Posterior vena cava (tissue), 2 donors: ENCODE results near the gene DPP7. TPM values are rescaled to one million over a fixed set of nuclear protein-coding genes. Genes with fewer than 3 reads are reported as not detected.

Experiments used
- DNase-seq: peaks from one replicate; pipeline ENCODE4 v3.0.0-alpha.2; 2020; ENCODE audit warnings: low spot score
- intact Hi-C, 2 donors: fragments of 100-400 bp; cut with DNase I; formaldehyde crosslinking; loops; one replicate each; pipeline versions ENCODE4 v1.14.1 to v1.14.2; 2022 to 2023
- total RNA-seq, 2 donors: library from RNA; stranded (reverse); fragmentation: NEBNext Ultra II Directional; extraction: Animal tissue kit (Norgen Biotek cat#: 25700); gene quantifications; one replicate each; pipeline ENCODE4 v1.2.1, GENCODE V29; 2021
- donor health status: DM: yes; HTN: yes; CAD: no.
- donor health status: DM: yes; HTN: yes; CAD: no.

Gene DPP7
- total RNA-seq, 2 donors from 2014 or later = 108 to 128 TPM

DNA sequence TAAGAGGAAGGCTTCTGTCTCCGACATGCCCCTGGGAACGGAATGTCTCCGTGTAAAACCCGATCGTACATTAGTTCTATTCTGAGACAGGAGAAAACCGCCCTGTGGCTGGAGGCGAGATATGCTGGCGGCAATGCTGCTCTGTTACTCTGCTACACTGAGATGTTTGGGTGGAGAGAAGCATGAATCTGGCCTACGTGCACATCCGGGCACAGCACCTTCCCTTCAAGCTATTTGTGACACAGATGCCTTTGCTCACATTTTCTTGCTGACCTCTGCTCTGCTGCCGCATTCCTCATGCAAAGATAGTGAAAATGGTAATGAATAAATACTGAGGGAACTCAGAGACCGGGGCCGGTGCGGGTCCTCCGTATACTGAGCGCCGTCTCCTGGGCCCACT is 2.2 kb upstream of the DPP7 start:
- intact Hi-C loops = loop anchor here in 1 of 2 donors (5.0 to 10.0 kb wide), 2 partner anchors 111 to 288 kb away; partner anchors contain the start of genes CYSRT1 and RNF224
- DNase-seq = no peak

DNA sequence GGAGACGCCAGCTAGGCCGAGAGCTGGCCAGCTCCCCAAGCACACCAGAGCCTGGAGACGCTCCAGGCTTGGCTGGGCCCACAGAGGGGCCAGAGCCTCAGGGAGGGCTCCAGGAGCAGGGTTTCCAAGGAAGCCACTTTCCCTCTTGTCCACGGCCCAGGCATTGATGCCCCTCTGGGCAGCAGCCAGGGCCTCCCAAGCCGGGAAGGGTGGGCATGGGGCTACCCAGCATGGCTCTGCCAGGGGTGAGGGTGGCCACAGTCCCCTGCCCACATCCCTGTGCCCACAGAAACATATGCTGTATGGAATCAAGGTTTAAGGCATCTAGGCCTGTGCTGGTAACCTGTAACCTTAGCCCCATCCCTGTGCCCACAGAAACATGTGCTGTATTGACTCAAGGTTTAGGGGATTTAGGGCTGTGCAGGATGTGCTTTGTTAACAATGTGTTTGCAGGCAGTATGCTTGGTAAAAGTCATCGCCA is 1.5 kb upstream of the DPP7 start:
- peak; percentile 62 for DNase-seq
- intact Hi-C loops = loop anchor here in 1 of 2 donors (5.0 to 10.0 kb wide), 2 partner anchors 111 to 289 kb away; partner anchors contain the start of genes CYSRT1 and RNF224

DNA sequence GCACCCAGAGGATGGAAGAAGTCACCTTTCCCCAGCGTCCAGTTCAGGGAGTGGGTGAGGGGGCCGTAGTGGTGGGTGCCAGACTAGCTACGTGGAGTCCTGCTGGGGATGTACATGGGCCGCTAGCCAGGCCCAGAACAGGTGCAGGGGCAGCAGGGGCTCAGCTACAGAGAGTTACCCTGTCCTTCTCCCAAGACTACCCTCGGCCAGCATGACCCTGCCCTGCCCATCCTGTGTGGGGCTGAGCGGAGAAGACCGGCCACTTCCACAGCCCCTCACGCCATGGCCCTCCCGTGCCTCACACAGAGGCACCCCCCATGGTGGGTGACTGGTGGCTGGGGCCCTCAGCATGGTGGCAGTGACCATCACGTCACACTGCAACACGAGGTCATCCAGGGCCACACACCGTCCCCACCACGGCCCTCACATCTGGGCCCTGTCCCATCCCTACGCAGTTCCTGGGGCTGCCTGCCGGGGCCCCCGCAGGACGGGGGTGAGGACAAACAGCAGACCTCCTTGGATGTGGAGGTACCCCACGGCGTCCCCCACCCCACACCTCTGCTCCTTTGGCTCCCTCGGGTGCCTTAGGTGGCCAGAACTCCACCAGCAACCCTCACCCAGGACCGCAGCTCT is 977 bp upstream of the DPP7 start:
- DNase-seq = peak; percentile 78
- intact Hi-C loops = loop anchor here in 1 of 2 donors (5.0 to 10.0 kb wide), 2 partner anchors 112 to 289 kb away; partner anchors contain the start of genes CYSRT1 and RNF224

DNA sequence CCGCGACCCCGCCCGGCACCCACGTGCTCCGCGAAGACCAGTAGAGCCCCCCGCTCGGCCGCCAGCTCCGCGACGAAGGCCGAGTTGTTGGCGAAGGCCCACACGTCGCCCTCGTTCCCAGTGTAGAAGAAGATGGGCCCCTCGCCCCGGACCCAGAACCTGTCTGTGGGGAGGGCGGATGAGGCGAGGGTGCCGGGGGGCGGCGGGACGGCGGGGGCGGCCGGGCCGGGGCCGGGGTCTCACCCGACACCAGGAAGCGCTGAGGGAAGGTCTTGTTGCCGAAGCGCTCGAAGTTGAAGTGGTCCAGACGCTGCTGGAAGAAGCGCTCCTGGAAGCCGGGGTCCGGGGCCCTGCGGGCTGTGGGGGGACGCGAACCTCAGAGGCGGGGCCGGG is 317 bp downstream of the DPP7 start:
- intact Hi-C loops = loop anchor here in 1 of 2 donors (10.0 kb wide), 1 partner anchor 291 kb away; no protein-coding TSS in a partner anchor

GRCh38 chr9:137113385-137114159 is 961 bp downstream of the DPP7 start:
- DNase-seq = peak; percentile 68
- intact Hi-C loops = loop anchor here in 1 of 2 donors (10.0 kb wide), 1 partner anchor 291 kb away; no protein-coding TSS in a partner anchor

More for the DNA sequence above, 317 bp downstream of the DPP7 start:
- peak; percentile 80 for DNase-seq

- intact Hi-C loops = loop anchor here in 1 of 2 donors (10.0 kb wide), 1 partner anchor 292 kb away; no protein-coding TSS in a partner anchor
- no peak for DNase-seq
These were observed 1.8 kb downstream of the DPP7 start for GRCh38 chr9:137112564-137113384.

DNA sequence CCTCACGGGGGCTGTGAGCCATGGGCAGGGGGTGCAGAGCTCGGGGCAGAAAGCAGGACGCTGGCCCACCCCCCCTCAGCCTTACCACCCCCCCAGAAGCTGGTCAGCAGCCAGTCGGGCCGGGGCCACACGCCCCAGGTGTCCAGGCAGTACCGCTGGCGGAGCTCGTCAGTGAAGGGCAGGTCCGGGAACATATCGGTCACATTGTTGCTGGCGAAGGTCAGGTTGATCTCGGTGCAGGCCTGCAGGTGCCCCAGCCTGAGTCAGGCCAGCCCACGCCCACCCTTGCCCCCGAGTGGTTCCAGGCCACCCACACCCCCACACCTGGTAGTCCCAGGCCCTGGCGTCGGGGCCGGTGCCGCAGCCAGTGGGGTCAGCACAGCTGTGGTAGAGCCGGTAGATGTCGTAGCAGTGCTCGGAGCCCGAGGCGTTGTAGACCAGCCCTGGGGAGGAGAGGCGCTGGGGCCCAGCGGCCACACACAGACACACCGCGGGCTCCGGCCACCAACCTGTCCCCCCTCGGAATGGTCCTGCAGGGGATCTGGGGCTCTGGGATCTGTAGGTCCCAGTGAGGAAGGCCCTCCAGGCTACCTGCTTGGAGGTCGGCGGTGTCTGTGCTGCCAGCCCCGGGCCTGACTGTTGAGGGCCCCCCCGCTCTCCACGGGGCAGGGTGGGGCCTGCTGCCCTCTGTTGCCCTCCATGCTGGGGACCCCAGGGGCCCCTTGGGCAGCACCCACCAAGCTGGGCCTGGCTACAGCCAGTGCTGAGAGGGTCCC is 2.6 kb downstream of the DPP7 start:
- no peak for DNase-seq
- intact Hi-C loops = loop anchor here in 1 of 2 donors (10.0 kb wide), 1 partner anchor 293 kb away; no protein-coding TSS in a partner anchor

DNA sequence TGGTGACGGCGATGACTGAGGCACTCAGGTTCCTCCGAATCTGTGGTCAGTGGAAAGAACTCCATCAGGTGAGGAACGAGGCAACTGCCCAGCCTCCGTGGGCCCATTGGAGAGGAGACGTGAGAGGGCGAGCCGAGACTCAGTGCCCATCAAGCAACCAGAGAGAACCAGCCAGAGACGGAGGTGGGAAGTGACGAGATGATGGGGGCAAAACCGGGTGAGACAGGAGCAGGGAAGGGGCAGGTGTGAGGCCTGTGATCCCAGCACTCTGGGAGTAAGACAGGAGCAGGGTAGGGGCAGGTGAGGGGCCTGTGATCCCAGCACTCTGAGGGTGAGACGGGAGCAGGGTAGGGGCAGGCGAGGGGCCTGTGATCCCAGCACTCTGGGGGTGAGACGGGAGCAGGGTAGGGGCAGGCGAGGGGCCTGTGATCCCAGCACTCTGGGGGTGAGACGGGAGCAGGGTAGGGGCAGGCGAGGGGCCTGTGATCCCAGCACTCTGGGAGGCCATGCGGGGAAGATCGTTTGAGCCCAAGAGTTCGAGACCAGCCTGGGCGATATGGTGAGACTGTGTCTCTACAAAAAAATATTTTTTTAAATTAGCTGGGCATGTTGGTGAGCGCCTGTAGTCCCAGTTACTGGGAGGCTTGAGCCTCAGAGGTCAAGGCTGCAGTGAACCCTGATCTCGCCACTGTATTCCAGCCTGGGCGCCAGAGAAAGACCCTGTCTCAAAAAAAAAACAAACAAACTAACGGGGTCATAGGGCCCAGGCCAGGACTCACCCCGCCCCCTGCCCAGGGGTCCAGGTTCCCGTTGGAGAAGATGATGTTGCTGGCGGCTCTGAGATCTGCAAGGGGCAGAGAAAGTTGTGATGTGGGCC is 3.4 kb downstream of the DPP7 start:
- intact Hi-C loops = loop anchor here in 1 of 2 donors (10.0 kb wide), 1 partner anchor 294 kb away; no protein-coding TSS in a partner anchor
- DNase-seq = no peak

DNA sequence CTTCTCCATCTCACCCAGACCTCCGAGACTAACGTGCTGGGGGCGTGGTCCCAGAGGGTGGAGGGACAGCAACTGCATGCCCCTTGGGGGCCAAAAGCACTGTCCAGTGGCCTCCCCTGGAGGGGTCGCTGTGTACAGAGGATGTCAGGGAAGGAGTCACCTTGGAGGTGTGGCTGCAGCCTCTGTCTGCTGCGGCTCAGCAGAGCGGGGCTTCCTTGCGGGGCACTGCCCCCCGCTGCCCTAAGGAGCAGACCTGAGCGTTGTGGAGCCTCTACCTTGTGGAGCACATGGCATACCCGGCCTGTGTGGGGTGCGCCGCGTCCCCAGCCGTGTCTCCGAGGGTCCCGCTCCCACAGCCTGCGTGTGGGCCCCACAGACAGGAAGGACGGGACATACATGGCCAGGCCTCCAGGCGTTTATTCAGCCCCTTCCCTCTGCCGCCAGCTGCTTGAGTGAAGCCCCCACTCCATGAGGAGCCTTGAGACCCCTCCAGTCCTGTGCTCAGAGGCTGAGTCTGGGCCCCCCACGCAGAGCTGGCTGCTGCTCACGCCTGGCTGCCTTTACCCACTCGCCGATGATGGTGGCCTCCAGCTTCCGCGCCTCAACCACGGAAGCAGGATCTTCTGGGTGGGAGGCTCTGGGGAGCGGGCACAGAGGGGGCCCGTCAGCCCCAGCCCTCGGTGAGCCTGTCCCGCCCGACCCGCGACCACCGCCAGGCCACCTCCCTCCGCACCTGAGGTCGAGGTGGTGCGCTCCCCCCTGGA is 4.2 kb downstream of the DPP7 start:
- intact Hi-C loops = loop anchor here in 1 of 2 donors (10.0 kb wide), 1 partner anchor 294 kb away; no protein-coding TSS in a partner anchor

DNA sequence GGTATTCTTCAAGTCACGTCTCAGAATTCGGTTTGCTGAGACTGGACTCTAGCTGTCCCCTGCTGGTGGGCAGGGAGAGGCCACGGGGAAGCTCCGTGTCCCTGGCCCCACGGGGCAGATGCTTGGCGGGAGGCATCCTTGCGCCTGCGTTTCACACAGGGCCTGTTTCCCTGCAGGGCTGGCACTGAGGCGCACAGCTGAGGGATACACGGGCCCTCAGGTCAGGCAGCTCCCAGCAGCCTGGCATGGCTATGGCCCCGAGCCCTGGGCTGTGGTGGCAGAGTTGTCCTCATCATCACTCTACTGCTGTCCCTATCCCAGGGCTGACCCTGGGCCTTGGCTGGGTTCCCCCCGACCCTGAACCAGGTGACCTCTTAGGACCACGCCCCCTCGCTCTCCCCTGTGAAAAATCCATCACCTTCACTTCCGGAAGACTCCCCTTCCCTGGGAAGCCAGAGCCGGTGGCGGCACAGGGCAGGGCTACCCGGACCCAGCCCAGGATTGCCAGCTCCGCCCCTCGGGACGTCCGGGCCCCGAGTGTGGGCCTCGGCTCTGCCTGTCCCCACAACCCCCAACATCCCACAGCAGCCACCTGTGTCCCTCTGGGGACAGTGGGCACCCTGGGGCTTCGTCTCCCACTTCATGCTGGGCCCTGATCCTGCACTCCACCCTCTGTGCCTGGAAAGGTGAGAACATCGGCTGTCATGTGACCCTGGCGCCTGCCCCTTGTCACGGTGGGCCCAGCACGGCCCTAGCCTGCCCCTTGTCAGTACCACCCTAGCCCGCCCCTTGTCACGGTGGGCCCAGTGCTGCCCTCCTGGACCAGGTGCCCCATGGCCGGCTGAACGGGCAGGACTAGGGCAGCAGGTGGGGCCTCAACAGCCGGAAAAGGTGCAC is 5.0 kb downstream of the DPP7 start:
- intact Hi-C loops = loop anchor here in 1 of 2 donors (10.0 kb wide), 1 partner anchor 295 kb away; no protein-coding TSS in a partner anchor
- DNase-seq = peak; percentile 72

More for the DNA sequence above, 4.2 kb downstream of the DPP7 start:
- no peak for DNase-seq

DNA sequence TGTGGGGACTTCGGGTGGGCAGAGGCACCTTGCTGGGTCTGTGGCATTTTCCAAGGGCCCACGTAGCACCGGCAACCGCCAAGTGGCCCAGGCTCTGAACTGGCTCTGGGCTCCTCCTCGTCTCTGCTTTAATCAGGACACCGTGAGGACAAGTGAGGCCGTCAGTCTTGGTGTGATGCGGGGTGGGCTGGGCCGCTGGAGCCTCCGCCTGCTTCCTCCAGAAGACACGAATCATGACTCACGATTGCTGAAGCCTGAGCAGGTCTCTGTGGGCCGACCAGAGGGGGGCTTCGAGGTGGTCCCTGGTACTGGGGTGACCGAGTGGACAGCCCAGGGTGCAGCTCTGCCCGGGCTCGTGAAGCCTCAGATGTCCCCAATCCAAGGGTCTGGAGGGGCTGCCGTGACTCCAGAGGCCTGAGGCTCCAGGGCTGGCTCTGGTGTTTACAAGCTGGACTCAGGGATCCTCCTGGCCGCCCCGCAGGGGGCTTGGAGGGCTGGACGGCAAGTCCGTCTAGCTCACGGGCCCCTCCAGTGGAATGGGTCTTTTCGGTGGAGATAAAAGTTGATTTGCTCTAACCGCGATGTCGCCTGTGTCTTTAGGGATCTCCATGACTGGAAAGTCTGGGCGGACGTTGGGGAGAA is 5.8 kb downstream of the DPP7 start:
- intact Hi-C loops = no loop called here
- peak; percentile 67 for DNase-seq

DNA sequence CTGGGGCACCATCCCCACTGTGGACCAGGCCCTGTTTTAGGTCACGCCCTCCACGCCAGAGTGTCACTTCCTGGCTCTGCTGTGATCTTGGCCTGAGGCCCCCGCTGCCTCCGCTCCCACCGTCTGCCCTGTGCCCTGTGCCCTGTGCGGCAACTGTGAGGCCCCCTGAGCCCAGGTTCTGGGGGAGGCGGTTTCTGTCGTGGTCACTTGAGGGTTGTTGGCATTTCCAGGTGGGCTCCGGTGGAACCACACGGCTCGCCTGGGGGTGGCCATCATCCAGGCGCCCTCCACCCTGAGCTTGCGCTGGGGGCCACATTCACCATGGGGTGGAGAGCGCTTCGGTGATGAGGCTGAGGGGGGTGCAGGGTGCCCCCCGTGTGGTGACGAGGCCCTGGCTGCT is 6.6 kb downstream of the DPP7 start:
- intact Hi-C loops = no loop called here
- peak; percentile 80 for DNase-seq

DNA sequence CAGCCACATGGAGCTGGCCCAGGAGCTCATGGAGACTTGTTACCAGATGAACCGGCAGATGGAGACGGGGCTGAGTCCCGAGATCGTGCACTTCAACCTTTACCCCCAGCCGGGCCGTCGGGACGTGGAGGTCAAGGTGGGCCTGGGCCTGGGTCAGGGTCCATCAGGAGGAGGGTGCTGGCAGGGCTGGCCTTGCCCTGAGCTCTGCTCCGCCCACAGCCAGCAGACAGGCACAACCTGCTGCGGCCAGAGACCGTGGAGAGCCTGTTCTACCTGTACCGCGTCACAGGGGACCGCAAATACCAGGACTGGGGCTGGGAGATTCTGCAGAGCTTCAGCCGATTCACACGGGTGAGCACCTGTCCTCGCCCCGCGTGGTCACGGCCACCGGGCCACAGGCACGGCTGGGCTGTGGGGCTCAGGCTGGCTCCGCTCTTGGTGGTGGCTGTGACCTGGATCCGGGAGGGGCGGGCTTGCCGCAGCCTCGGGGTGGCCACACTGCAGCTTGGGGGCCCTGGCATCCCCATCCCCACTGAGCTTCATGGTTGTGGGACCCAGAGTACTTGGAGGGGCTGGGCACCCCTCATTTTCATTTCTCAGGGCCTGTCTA is 7.1 kb downstream of the DPP7 start:
- DNase-seq = no peak
- intact Hi-C loops = no loop called here

- intact Hi-C loops = no loop called here
- peak; percentile 78 for DNase-seq
These were observed 7.8 kb downstream of the DPP7 start for GRCh38 chr9:137106662-137107250.
